C4-2B (cell line): ENCODE data around the gene S1PR5.
A peak's percentile ranks its signal among the peaks of the same experiment; 100 is the strongest.

Experiments used
- H3K27ac ChIP-seq: fragments of 450-650 bp; 2 replicates; pipeline ENCODE4 v1.5.1; 2017
- ZFX ChIP-seq: fragments of 450-650 bp; IDR thresholded peaks from 2 replicates; pipeline ENCODE4 v1.6.1; 2017
- TF ChIP-seq, protein P1 (sequence below): fragments of 450-650 bp; conservative IDR thresholded peaks from 2 replicates; pipeline ENCODE4 v1.5.1; 2017; ENCODE audit warnings: mild to moderate bottlenecking

S1PR5 gene

DNA sequence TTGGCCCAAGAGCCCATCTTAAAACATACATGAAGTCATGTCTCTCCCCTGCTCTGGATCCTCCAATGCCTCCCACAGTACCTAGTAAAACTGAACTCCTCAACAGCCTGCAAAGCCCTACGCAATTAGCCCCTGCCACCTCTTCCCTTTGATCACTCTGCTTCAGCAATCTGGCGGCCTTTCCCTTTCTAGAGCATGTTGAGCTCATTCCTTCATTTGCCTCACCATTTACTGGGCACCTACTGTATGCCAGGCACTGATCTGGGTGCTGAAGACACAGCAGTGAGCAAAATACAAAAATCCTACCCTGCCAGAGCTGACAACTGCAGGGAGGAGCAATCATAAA, 17.0 kb downstream of the S1PR5 start:
- TF ChIP-seq ZFX, result no peak
- TF ChIP-seq, protein P1, sequence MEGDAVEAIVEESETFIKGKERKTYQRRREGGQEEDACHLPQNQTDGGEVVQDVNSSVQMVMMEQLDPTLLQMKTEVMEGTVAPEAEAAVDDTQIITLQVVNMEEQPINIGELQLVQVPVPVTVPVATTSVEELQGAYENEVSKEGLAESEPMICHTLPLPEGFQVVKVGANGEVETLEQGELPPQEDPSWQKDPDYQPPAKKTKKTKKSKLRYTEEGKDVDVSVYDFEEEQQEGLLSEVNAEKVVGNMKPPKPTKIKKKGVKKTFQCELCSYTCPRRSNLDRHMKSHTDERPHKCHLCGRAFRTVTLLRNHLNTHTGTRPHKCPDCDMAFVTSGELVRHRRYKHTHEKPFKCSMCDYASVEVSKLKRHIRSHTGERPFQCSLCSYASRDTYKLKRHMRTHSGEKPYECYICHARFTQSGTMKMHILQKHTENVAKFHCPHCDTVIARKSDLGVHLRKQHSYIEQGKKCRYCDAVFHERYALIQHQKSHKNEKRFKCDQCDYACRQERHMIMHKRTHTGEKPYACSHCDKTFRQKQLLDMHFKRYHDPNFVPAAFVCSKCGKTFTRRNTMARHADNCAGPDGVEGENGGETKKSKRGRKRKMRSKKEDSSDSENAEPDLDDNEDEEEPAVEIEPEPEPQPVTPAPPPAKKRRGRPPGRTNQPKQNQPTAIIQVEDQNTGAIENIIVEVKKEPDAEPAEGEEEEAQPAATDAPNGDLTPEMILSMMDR, result no peak
- peak overlapping the region; percentile 100 for H3K27ac ChIP-seq

DNA sequence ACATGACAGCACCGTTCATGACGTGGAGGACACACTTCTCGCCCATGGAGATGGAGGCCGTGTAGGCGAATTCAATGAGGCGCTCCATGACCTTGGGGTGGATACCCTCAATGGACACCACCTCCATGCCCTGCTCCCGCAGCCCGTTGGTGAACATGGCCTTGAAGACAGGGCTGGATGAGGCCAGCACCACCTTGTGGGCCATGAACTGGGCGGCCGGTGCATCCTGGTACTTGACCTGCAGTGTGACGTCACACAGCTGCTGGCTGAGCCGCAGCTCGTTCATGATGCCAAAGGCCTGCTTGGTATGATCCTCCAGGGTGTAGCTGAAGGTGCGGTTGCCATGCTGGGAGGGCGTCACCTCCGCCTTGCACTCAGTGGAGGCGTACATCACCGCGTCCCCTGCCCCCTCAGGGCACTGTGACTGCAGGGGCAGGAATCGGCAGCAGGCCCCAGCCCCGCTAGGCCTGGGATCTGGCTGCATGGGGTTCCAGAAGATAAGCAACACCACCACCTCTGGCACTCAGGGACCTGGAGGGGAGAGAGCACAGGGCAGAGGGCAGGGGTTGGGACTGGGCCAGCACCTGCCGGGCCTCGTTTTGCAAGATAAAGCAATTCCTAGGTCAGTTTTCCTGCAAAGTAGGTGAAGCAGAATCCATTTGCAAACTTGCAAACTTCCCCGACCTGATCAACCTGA, 17.5 kb downstream of the S1PR5 start:
- TF ChIP-seq, protein P1, result no peak
- no peak for TF ChIP-seq ZFX
- peak overlapping the region; percentile 100 for H3K27ac ChIP-seq

DNA sequence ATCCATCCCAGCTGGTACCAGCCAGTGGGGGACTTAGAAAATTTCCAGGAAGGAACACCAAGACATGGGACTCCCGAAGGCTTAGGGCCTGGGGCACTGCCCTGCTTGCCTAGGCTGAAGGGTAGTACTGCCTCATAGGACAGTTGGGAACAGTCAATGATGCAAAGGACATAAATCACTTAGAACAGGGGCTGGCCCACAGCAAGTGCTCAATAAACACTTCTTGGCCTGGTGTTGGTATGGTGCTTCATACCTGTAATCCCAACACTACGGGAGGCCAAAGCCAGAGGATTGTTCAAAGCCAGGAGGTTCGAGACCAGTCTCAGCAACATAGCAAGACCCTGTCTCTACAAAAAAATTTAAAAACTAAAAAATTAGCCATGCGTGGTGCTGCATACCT, 19.9 kb downstream of the S1PR5 start:
- TF ChIP-seq, protein P1, result no peak
- no peak for TF ChIP-seq ZFX
- H3K27ac ChIP-seq, result no peak overlapping the region

DNA sequence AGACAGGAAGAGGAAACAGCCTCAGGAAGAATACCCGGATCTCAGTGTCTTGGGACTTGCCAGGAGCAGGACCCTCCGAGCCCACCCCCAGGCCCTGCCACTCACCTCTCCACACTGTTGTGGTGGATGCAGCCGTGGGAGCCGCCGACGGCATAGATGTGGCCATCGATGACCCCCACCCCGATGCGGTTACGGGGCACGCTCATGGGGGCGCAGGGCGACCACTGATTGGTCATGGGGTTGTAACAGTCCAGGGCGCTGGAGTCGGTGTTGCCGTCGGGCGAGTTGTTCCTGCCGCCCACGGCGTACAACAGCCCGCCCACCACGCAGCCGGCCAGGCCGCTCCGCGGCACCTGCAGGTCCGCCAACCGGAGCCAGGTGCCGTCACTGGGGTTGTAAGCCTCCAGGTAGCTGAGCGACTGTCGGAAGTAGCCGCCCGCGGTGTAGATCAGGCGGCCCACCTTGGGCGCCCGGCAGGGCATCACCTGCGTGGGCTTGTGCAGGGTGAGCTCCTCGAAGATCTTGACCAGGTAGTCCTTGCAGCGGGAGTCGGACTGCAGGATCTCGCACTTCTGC, 25.7 kb downstream of the S1PR5 start:
- no peak overlapping the region for H3K27ac ChIP-seq
- TF ChIP-seq ZFX, result no peak
- TF ChIP-seq, protein P1, result no peak

- H3K27ac ChIP-seq, result no peak overlapping the region
- TF ChIP-seq ZFX, result no peak
- TF ChIP-seq, protein P1, result no peak
Measured at GRCh38 chr19:10486551-10486950, 30.7 kb downstream of the S1PR5 start.

GRCh38 chr19:10478903-10479384, 38.3 kb downstream of the S1PR5 start:
- H3K27ac ChIP-seq, result no peak overlapping the region; the same call in 1 of the 2 replicates
- TF ChIP-seq, protein P1, result peak; percentile 77
- no peak for TF ChIP-seq ZFX

- no peak overlapping the region for H3K27ac ChIP-seq
- no peak for TF ChIP-seq ZFX
- TF ChIP-seq, protein P1, result no peak
Measured at GRCh38 chr19:10478476-10478875, 38.8 kb downstream of the S1PR5 start.
